Neural cell (in vitro differentiated cells): ENCODE results near the gene SETD6. TPM values are rescaled to one million over a fixed set of nuclear protein-coding genes. Genes with fewer than 3 reads are reported as not detected.

Source experiments
- H2AFZ ChIP-seq: fragments of 200-600, 300-800 bp; sonication (generic), shearing (Covaris generic); 2 replicates; pipeline ENCODE4 v1.6.0; 2014; ENCODE audit warnings: low read depth, mild to moderate bottlenecking, antibody characterized with exemption, low read length, moderate library complexity
- H3F3A ChIP-seq: fragments of 200-600 bp; shearing (Covaris generic); 2 replicates; pipeline ENCODE4 v1.6.1; 2016; ENCODE audit warnings: mild to moderate bottlenecking, moderate library complexity, mixed read lengths, antibody characterized with exemption, low read length; ENCODE audit not compliant: insufficient read depth, poor library complexity, severe bottlenecking
- H3K27ac ChIP-seq: fragments of 200-600, 300-800 bp; sonication (generic), shearing (Covaris generic); 2 replicates; pipeline ENCODE4 v1.5.1; 2014; ENCODE audit warnings: mild to moderate bottlenecking, low read length, moderate library complexity
- H3K27me3 ChIP-seq: fragments of 300-800, 200-600 bp; sonication (generic), shearing (Covaris generic); 2 replicates; pipeline ENCODE4 v1.6.0; 2014; ENCODE audit warnings: mild to moderate bottlenecking, low read depth, low read length, moderate library complexity; ENCODE audit not compliant: insufficient read depth
- H3K36me3 ChIP-seq: fragments of 300-800, 200-600 bp; sonication (generic), shearing (Covaris generic); 2 replicates; pipeline ENCODE4 v1.5.1; 2014; ENCODE audit warnings: mild to moderate bottlenecking, antibody characterized with exemption, low read length, moderate library complexity; ENCODE audit not compliant: insufficient read depth
- H3K4me2 ChIP-seq: fragments of 300-800, 200-600 bp; sonication (generic), shearing (Covaris generic); 2 replicates; pipeline ENCODE4 v1.6.0; 2014; ENCODE audit warnings: mild to moderate bottlenecking, low read length
- H3K4me3 ChIP-seq: fragments of 300-800, 200-600 bp; sonication (generic), shearing (Covaris generic); 2 replicates; pipeline ENCODE4 v1.5.1; 2014; ENCODE audit warnings: mild to moderate bottlenecking, low read length, moderate library complexity
- H3K79me2 ChIP-seq: fragments of 200-600 bp; shearing (Covaris generic); replicated peaks from 2 replicates; pipeline ENCODE4 v1.6.0; 2014; ENCODE audit warnings: mild to moderate bottlenecking, low read length, moderate library complexity; ENCODE audit not compliant: insufficient read depth
- H3K9ac ChIP-seq: fragments of 300-800, 200-600 bp; sonication (generic), shearing (Covaris generic); 2 replicates; pipeline ENCODE4 v1.6.1; 2016; ENCODE audit warnings: mild to moderate bottlenecking, low read length, mixed read lengths
- H3K9me2 ChIP-seq: fragments of 200-600 bp; shearing (Covaris generic); 2 replicates; pipeline ENCODE4 v1.6.1; 2016; ENCODE audit warnings: mild to moderate bottlenecking, low read length, mixed read lengths; ENCODE audit not compliant: insufficient read depth
- H3K9me3 ChIP-seq: fragments of 200-600, 300-800 bp; sonication (generic), shearing (Covaris generic); 2 replicates; pipeline ENCODE4 v1.6.1; 2016; ENCODE audit warnings: mild to moderate bottlenecking, mixed run types, low read length, moderate library complexity, mixed read lengths
- H4K20me1 ChIP-seq: fragments of 200-600 bp; shearing (Covaris generic); 2 replicates; pipeline ENCODE4 v1.6.1; 2016; ENCODE audit warnings: mild to moderate bottlenecking, mixed run types; ENCODE audit not compliant: insufficient read depth
- EP300 ChIP-seq: fragments of 450-650 bp; conservative IDR thresholded peaks from 2 replicates; pipeline ENCODE4 v1.6.1; 2014; ENCODE audit warnings: antibody characterized with exemption, mild to moderate bottlenecking, moderate library complexity; ENCODE audit not compliant: poor library complexity, severe bottlenecking
- POLR2AphosphoS5 ChIP-seq: IDR thresholded peaks from 2 replicates; pipeline ENCODE4 v1.6.1; 2012
- SMC3 ChIP-seq: fragments of 450-650 bp; conservative IDR thresholded peaks from 2 replicates; pipeline ENCODE4 v1.6.1; 2014; ENCODE audit warnings: antibody characterized with exemption, mild to moderate bottlenecking, moderate library complexity; ENCODE audit not compliant: poor library complexity
- polyA plus RNA-seq: library from polyadenylated mRNA; depleted of rRNA; stranded (reverse); fragments of >200 nt; gene quantifications from 2 replicates; pipeline ENCODE4 v1.2.3, GENCODE V29; 2014
- TF ChIP-seq, protein P1 (sequence below): IDR thresholded peaks from 2 replicates; pipeline ENCODE4 v1.6.1; 2012; ENCODE audit warnings: borderline replicate concordance
- TF ChIP-seq, protein P2 (sequence below): fragments of 450-650 bp; IDR thresholded peaks from 2 replicates; pipeline ENCODE4 v1.5.1; 2014; ENCODE audit warnings: antibody characterized with exemption, mild to moderate bottlenecking, moderate library complexity; ENCODE audit not compliant: poor library complexity, severe bottlenecking

SETD6 gene
- polyA plus RNA-seq, 1 donor from 2014 or later, result 61.2 TPM

- H3F3A ChIP-seq, result no peaks in the 10 kb centered on the region
- H2AFZ ChIP-seq, result no peak overlapping the region
- H3K4me2 ChIP-seq, result no peak overlapping the region
- no peaks in the 10 kb centered on the region for H4K20me1 ChIP-seq
- peaks cover 8% of the 10 kb centered on the region for H3K79me2 ChIP-seq
- no peak overlapping the region for H3K9ac ChIP-seq
- no peak overlapping the region for H3K4me3 ChIP-seq
- H3K9me3 ChIP-seq, result no peaks in the 10 kb centered on the region
- no peaks in the 10 kb centered on the region for H3K36me3 ChIP-seq
- no peak overlapping the region for H3K27ac ChIP-seq
- no peaks in the 10 kb centered on the region for H3K27me3 ChIP-seq
- TF ChIP-seq EP300 (no peak), SMC3 (no peak)
- TF ChIP-seq, protein P1, sequence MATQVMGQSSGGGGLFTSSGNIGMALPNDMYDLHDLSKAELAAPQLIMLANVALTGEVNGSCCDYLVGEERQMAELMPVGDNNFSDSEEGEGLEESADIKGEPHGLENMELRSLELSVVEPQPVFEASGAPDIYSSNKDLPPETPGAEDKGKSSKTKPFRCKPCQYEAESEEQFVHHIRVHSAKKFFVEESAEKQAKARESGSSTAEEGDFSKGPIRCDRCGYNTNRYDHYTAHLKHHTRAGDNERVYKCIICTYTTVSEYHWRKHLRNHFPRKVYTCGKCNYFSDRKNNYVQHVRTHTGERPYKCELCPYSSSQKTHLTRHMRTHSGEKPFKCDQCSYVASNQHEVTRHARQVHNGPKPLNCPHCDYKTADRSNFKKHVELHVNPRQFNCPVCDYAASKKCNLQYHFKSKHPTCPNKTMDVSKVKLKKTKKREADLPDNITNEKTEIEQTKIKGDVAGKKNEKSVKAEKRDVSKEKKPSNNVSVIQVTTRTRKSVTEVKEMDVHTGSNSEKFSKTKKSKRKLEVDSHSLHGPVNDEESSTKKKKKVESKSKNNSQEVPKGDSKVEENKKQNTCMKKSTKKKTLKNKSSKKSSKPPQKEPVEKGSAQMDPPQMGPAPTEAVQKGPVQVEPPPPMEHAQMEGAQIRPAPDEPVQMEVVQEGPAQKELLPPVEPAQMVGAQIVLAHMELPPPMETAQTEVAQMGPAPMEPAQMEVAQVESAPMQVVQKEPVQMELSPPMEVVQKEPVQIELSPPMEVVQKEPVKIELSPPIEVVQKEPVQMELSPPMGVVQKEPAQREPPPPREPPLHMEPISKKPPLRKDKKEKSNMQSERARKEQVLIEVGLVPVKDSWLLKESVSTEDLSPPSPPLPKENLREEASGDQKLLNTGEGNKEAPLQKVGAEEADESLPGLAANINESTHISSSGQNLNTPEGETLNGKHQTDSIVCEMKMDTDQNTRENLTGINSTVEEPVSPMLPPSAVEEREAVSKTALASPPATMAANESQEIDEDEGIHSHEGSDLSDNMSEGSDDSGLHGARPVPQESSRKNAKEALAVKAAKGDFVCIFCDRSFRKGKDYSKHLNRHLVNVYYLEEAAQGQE, result no peak
- no peaks in the 10 kb centered on the region for H3K9me2 ChIP-seq
Measured at GRCh38 chr16:58507195-58507962, 7.9 kb upstream of the SETD6 start.

DNA sequence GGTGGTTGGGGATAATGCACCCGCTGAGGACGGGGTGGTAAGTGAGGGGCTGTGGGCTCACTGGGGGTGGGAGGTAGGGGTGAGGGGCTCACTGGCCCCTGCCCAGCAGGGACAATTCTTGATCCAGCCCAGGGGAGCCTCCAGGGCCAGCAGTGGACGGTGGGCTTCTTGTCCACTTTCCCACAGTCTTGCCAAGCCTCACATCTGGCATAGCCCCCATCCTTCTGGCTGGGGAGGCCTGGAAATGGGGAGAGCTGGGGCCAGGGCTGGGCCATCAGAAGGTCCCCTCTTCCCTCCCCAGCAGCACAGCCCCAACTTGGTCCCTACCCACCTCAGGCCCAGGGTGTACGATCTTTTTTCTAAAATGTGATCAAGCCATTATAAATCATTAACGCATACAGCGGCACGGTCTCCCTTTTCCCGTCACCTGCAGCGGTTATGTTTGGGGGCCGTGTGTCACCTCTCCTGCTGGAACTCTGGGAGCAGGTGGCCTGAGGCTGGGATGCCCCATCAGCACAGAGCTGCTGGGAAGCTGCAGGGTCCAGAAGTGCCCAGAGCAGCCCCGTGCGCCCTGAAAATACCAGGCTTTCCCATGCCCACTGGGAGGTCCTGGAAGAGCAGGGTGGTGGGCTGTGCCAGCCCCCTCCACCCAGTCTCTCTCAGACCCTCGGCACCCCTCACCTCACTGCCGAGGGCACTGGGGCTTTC lies 7.2 kb upstream of the SETD6 start:
- H2AFZ ChIP-seq, result no peak overlapping the region
- H3K4me3 ChIP-seq, result no peak overlapping the region
- no peaks in the 10 kb centered on the region for H3K27me3 ChIP-seq
- peaks cover under 1% of the 10 kb centered on the region for H3K79me2 ChIP-seq
- H3K9ac ChIP-seq, result no peak overlapping the region
- H3K4me2 ChIP-seq, result no peak overlapping the region
- H4K20me1 ChIP-seq, result no peaks in the 10 kb centered on the region
- no peak overlapping the region for H3K27ac ChIP-seq
- H3K36me3 ChIP-seq, result no peaks in the 10 kb centered on the region
- peak; percentile 5 for TF ChIP-seq POLR2AphosphoS5
- TF ChIP-seq, protein P2, sequence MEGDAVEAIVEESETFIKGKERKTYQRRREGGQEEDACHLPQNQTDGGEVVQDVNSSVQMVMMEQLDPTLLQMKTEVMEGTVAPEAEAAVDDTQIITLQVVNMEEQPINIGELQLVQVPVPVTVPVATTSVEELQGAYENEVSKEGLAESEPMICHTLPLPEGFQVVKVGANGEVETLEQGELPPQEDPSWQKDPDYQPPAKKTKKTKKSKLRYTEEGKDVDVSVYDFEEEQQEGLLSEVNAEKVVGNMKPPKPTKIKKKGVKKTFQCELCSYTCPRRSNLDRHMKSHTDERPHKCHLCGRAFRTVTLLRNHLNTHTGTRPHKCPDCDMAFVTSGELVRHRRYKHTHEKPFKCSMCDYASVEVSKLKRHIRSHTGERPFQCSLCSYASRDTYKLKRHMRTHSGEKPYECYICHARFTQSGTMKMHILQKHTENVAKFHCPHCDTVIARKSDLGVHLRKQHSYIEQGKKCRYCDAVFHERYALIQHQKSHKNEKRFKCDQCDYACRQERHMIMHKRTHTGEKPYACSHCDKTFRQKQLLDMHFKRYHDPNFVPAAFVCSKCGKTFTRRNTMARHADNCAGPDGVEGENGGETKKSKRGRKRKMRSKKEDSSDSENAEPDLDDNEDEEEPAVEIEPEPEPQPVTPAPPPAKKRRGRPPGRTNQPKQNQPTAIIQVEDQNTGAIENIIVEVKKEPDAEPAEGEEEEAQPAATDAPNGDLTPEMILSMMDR, result no peak
- no peaks in the 10 kb centered on the region for H3K9me2 ChIP-seq
- H3F3A ChIP-seq, result no peaks in the 10 kb centered on the region
- no peaks in the 10 kb centered on the region for H3K9me3 ChIP-seq

GRCh38 chr16:58508671-58509251 lies 6.6 kb upstream of the SETD6 start:
- Histone ChIP-seq H3F3A (no peaks in the 10 kb centered on the region), H3K9me3 (no peaks in the 10 kb centered on the region), H3K4me2 (no peak overlapping the region), H3K27ac (no peak overlapping the region), H3K4me3 (no peak overlapping the region), H3K36me3 (no peaks in the 10 kb centered on the region), H2AFZ (no peak overlapping the region), H3K27me3 (no peaks in the 10 kb centered on the region), H3K79me2 (no peaks in the 10 kb centered on the region), H4K20me1 (no peaks in the 10 kb centered on the region), H3K9me2 (no peaks in the 10 kb centered on the region), H3K9ac (no peak overlapping the region)
- TF ChIP-seq POLR2AphosphoS5 (no peak), EP300 (no peak)
- TF ChIP-seq, protein P1, result no peak
